ENCODE measurements around the gene STK32B. TPM values are rescaled to one million over a fixed set of nuclear protein-coding genes. Genes with fewer than 3 reads are reported as not detected.
"Not testable (repeated sequence)": the region's sequence is repeated elsewhere in the genome, so short reads cannot be mapped to it uniquely, and the experiment has no call there.

Gene STK32B
- 3.8 TPM for total RNA-seq
- polyA plus RNA-seq (ENCODE audit: insufficient read depth in 1 of 8, insufficient read length in 8 of 8, low replicate concordance in 1 of 8) = 10 to 100 TPM in 2 of 8 donors, 1 to 10 TPM in 6; 5.1 to 12.5 (median 6.3) TPM
- long read RNA-seq, donor 1, partial matches to known transcripts = 0 of 1 reads
- long read RNA-seq, donor 1, other reads (novel, unspliced or antisense) = 0 of 1 reads
- long read RNA-seq, donor 2, partial matches to known transcripts = 0 of 1 reads
- long read RNA-seq, donor 2, other reads (novel, unspliced or antisense) = 0 of 1 reads
- long read RNA-seq, donor 3, partial matches to known transcripts = 0 of 1 reads
- long read RNA-seq, donor 3, other reads (novel, unspliced or antisense) = 0 of 1 reads
- long read RNA-seq, donor 4, partial matches to known transcripts = 0 of 1 reads
- long read RNA-seq, donor 4, other reads (novel, unspliced or antisense) = 0 of 1 reads
- long read RNA-seq, donor 5, transcript STK32B-201 (12 exons, 3,582 nt) = major isoform, 8 of 30 reads
- long read RNA-seq, donor 5, partial matches to known transcripts = 22 of 30 reads
- long read RNA-seq, donor 5, other reads (novel, unspliced or antisense) = 0 of 30 reads
- long read RNA-seq, donor 6, partial matches to known transcripts = 0 of 1 reads
- long read RNA-seq, donor 6, other reads (novel, unspliced or antisense) = 0 of 1 reads
- long read RNA-seq, donor 7 = 0 reads
- long read RNA-seq, donor 8, partial matches to known transcripts = 7 of 7 reads
- long read RNA-seq, donor 8, other reads (novel, unspliced or antisense) = 0 of 7 reads
- long read RNA-seq, donor 9, partial matches to known transcripts = 0 of 1 reads
- long read RNA-seq, donor 9, other reads (novel, unspliced or antisense) = 0 of 1 reads
- long read RNA-seq, donor 10 = 0 reads
- long read RNA-seq, donor 11 = 0 reads

GRCh38 chr4:5051278-5052203, at the start of gene STK32B:
Gene STK32B (plus strand): TSS chr4:5051480.
- no peaks in the 10 kb centered on the region for H3K9me3 ChIP-seq (replicated peaks; ENCODE audit: control insufficient read depth, low read depth, low read length)
- under 1% methylated on average over 93 of the region's 103 CpGs for WGBS (ENCODE audit: insufficient coverage)
- H3K4me1 ChIP-seq (ENCODE audit: control insufficient read depth, insufficient read depth, low read length) = peaks cover 13% of the 10 kb centered on the region
- peak within 1 kb of the TSS; percentile 47 for H3K27ac ChIP-seq (ENCODE audit: low read length)
- H3K36me3 ChIP-seq (ENCODE audit: control insufficient read depth, insufficient read depth, low read length) = no peaks in the 10 kb centered on the region
- peaks cover 15% of the 10 kb centered on the region for H3K27me3 ChIP-seq (ENCODE audit: control insufficient read depth, insufficient read depth, low read length)
- peak within 1 kb of the TSS; percentile 66 for H3K4me3 ChIP-seq (ENCODE audit: low read length)
- peak; percentile 82 for DNase-seq

GRCh38 chr4:5001641-5002040, 49.6 kb upstream of the STK32B start:
- H3K27ac ChIP-seq (ENCODE audit: low read length); H3K9me3 ChIP-seq (replicated peaks; ENCODE audit: control insufficient read depth, low read depth, low read length); H3K4me3 ChIP-seq (ENCODE audit: low read length); DNase-seq; H3K27me3 ChIP-seq (ENCODE audit: control insufficient read depth, insufficient read depth, low read length); H3K36me3 ChIP-seq (ENCODE audit: control insufficient read depth, insufficient read depth, low read length); H3K4me1 ChIP-seq (ENCODE audit: control insufficient read depth, insufficient read depth, low read length): not testable (repeated sequence)
- 79% methylated on average over 5 of the region's 6 CpGs for WGBS (ENCODE audit: insufficient coverage)

GRCh38 chr4:5003372-5003857, 47.9 kb upstream of the STK32B start:
- H3K9me3 ChIP-seq (replicated peaks; ENCODE audit: control insufficient read depth, low read depth, low read length) = no peaks in the 10 kb centered on the region
- H3K27me3 ChIP-seq (ENCODE audit: control insufficient read depth, insufficient read depth, low read length) = peaks cover 2% of the 10 kb centered on the region
- no peak overlapping the region for H3K4me3 ChIP-seq (ENCODE audit: low read length)
- 46% methylated on average over 8 of the region's 9 CpGs for WGBS (ENCODE audit: insufficient coverage)
- H3K36me3 ChIP-seq (ENCODE audit: control insufficient read depth, insufficient read depth, low read length) = no peaks in the 10 kb centered on the region
- no peak overlapping the region for H3K27ac ChIP-seq (ENCODE audit: low read length)
- DNase-seq = no peak
- no peaks in the 10 kb centered on the region for H3K4me1 ChIP-seq (ENCODE audit: control insufficient read depth, insufficient read depth, low read length)

- peaks cover 2% of the 10 kb centered on the region for H3K27me3 ChIP-seq (ENCODE audit: control insufficient read depth, insufficient read depth, low read length)
- 100% methylated on average over 3 of the region's 3 CpGs for WGBS (ENCODE audit: insufficient coverage)
- no peaks in the 10 kb centered on the region for H3K36me3 ChIP-seq (ENCODE audit: control insufficient read depth, insufficient read depth, low read length)
- H3K9me3 ChIP-seq (replicated peaks; ENCODE audit: control insufficient read depth, low read depth, low read length) = no peaks in the 10 kb centered on the region
- no peak overlapping the region for H3K27ac ChIP-seq (ENCODE audit: low read length)
- no peak for DNase-seq
- H3K4me3 ChIP-seq (ENCODE audit: low read length) = no peak overlapping the region
- no peaks in the 10 kb centered on the region for H3K4me1 ChIP-seq (ENCODE audit: control insufficient read depth, insufficient read depth, low read length)
Measured at GRCh38 chr4:5003918-5004317, 47.4 kb upstream of the STK32B start.

GRCh38 chr4:5004496-5004895, 46.8 kb upstream of the STK32B start:
- Histone ChIP-seq H3K9me3 (replicated peaks; ENCODE audit: control insufficient read depth, low read depth, low read length) (no peaks in the 10 kb centered on the region), H3K4me3 (ENCODE audit: low read length) (no peak overlapping the region), H3K27ac (ENCODE audit: low read length) (no peak overlapping the region), H3K4me1 (ENCODE audit: control insufficient read depth, insufficient read depth, low read length) (no peaks in the 10 kb centered on the region), H3K27me3 (ENCODE audit: control insufficient read depth, insufficient read depth, low read length) (peaks cover 2% of the 10 kb centered on the region), H3K36me3 (ENCODE audit: control insufficient read depth, insufficient read depth, low read length) (no peaks in the 10 kb centered on the region)
- no peak for DNase-seq
- WGBS (ENCODE audit: insufficient coverage) = 80% methylated on average over 2 of the region's 8 CpGs

GRCh38 chr4:5006932-5007331, 44.3 kb upstream of the STK32B start:
- H3K4me1 ChIP-seq (ENCODE audit: control insufficient read depth, insufficient read depth, low read length); DNase-seq: not testable (repeated sequence)

GRCh38 chr4:5009796-5010195, 41.5 kb upstream of the STK32B start:
- DNase-seq = no peak
- Histone ChIP-seq H3K4me3 (ENCODE audit: low read length) (no peak overlapping the region), H3K36me3 (ENCODE audit: control insufficient read depth, insufficient read depth, low read length) (no peaks in the 10 kb centered on the region), H3K27me3 (ENCODE audit: control insufficient read depth, insufficient read depth, low read length) (no peaks in the 10 kb centered on the region), H3K9me3 (replicated peaks; ENCODE audit: control insufficient read depth, low read depth, low read length) (no peaks in the 10 kb centered on the region), H3K4me1 (ENCODE audit: control insufficient read depth, insufficient read depth, low read length) (no peaks in the 10 kb centered on the region), H3K27ac (ENCODE audit: low read length) (no peak overlapping the region)
- 83% methylated on average over 2 of the region's 3 CpGs for WGBS (ENCODE audit: insufficient coverage)

More at GRCh38 chr4:5006932-5007331, 44.3 kb upstream of the STK32B start:
- H3K4me3 ChIP-seq (ENCODE audit: low read length); H3K27me3 ChIP-seq (ENCODE audit: control insufficient read depth, insufficient read depth, low read length); H3K9me3 ChIP-seq (replicated peaks; ENCODE audit: control insufficient read depth, low read depth, low read length); H3K36me3 ChIP-seq (ENCODE audit: control insufficient read depth, insufficient read depth, low read length); H3K27ac ChIP-seq (ENCODE audit: low read length): not testable (repeated sequence)
- WGBS (ENCODE audit: insufficient coverage) = no CpG with 5 or more reads among the region's 11 CpGs

- Histone ChIP-seq H3K36me3 (ENCODE audit: control insufficient read depth, insufficient read depth, low read length) (no peaks in the 10 kb centered on the region), H3K27me3 (ENCODE audit: control insufficient read depth, insufficient read depth, low read length) (no peaks in the 10 kb centered on the region), H3K4me3 (ENCODE audit: low read length) (no peak overlapping the region), H3K27ac (ENCODE audit: low read length) (no peak overlapping the region), H3K9me3 (replicated peaks; ENCODE audit: control insufficient read depth, low read depth, low read length) (no peaks in the 10 kb centered on the region), H3K4me1 (ENCODE audit: control insufficient read depth, insufficient read depth, low read length) (no peaks in the 10 kb centered on the region)
- WGBS (ENCODE audit: insufficient coverage) = 95% methylated on average over 2 of the region's 2 CpGs
- DNase-seq = no peak
Measured at GRCh38 chr4:5010984-5011383, 40.3 kb upstream of the STK32B start.

- Histone ChIP-seq H3K4me3 (ENCODE audit: low read length) (no peak overlapping the region), H3K36me3 (ENCODE audit: control insufficient read depth, insufficient read depth, low read length) (no peaks in the 10 kb centered on the region), H3K9me3 (replicated peaks; ENCODE audit: control insufficient read depth, low read depth, low read length) (no peaks in the 10 kb centered on the region), H3K4me1 (ENCODE audit: control insufficient read depth, insufficient read depth, low read length) (no peaks in the 10 kb centered on the region), H3K27ac (ENCODE audit: low read length) (no peak overlapping the region), H3K27me3 (ENCODE audit: control insufficient read depth, insufficient read depth, low read length) (no peaks in the 10 kb centered on the region)
- WGBS (ENCODE audit: insufficient coverage) = 100% methylated on average over 1 of the region's 5 CpGs
- no peak for DNase-seq
Measured at GRCh38 chr4:5012244-5012898, 38.9 kb upstream of the STK32B start.

Measured in muscle of leg (tissue), 16 donors.